ENCODE data around the gene ATP5F1C.

DNA sequence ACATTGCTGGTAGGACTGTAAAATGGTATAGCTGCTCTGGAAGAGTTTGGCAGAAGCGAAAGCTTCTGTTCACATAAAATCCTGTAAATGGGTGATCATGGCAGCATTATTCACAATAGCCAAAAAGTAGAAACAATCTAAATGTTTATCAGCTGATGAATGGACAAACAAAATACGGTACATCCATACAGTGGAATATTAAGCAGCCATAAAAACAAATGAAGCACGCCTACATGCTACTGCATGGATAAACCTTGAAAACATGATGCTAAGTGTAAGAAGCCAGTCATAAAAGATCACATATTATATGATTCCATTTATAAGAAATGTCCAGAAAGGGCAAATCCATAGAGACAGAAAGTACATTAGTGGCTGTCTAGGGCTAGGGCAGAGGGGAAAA, 32.9 kb upstream of the ATP5F1C start:
- TF ChIP-seq TCF12 (IDR thresholded peaks at IDR 0.05; ENCODE audit: low read depth) (no peak), RAD21 (IDR thresholded peaks at IDR 0.05; ENCODE audit: low read depth) (no peak), MAX (IDR thresholded peaks at IDR 0.05) (no peak), CEBPB (IDR thresholded peaks at IDR 0.05) (no peak), REST (IDR thresholded peaks at IDR 0.05; ENCODE audit: low read depth) (no peak), NFIC (IDR thresholded peaks at IDR 0.05) (no peak), TAF1 (IDR thresholded peaks at IDR 0.05; ENCODE audit: low read depth) (no peak), YY1 (IDR thresholded peaks at IDR 0.05; ENCODE audit: low read depth) (no peak), EP300 (IDR thresholded peaks at IDR 0.05; ENCODE audit: borderline replicate concordance) (no peak), TEAD4 (IDR thresholded peaks at IDR 0.05) (no peak), ZBTB7A (IDR thresholded peaks at IDR 0.05; ENCODE audit: low read depth) (no peak), CREB1 (IDR thresholded peaks at IDR 0.05; ENCODE audit: low read depth) (no peak), FOXM1 (IDR thresholded peaks at IDR 0.05; ENCODE audit: borderline replicate concordance, low read depth) (no peak)
- TF ChIP-seq, protein P1, sequence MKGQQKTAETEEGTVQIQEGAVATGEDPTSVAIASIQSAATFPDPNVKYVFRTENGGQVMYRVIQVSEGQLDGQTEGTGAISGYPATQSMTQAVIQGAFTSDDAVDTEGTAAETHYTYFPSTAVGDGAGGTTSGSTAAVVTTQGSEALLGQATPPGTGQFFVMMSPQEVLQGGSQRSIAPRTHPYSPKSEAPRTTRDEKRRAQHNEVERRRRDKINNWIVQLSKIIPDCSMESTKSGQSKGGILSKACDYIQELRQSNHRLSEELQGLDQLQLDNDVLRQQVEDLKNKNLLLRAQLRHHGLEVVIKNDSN (IDR thresholded peaks at IDR 0.05) = no peak
